GM12878 (cell line): ENCODE results near the gene LRP1. TPM values are rescaled to one million over a fixed set of nuclear protein-coding genes. Genes with fewer than 3 reads are reported as not detected.

Experiments
- ATAC-seq: fragments of 200-7000 bp; cut with Tn5 transposase; 3 replicates; pipeline ENCODE4 v1.9.1; 2020; ENCODE audit warnings: mild to moderate bottlenecking, moderate library complexity
- BruUV-seq: library from RNA; stranded (reverse); fragments of 400-500 nt; replicated peaks from 2 replicates; lab custom pipeline; 2021; lab: Mats Ljungman, UMichigan
- CTCF ChIA-PET: fragments of 300-600 bp; sonication (Branson Sonifier 250); formaldehyde crosslinking; extraction: SDS; loops from one replicate; lab custom pipeline; 2021; ENCODE audit warnings: inconsistent platforms; lab: Yijun Ruan, JAX
- POLR2A ChIA-PET: fragments of 350-600 bp; formaldehyde crosslinking; extraction: SDS; loops from one replicate; lab custom pipeline; 2021; ENCODE audit warnings: inconsistent platforms; lab: Charles Lee
- RAD21 ChIA-PET: fragments of 300-600 bp; sonication (Branson Sonifier 250); formaldehyde crosslinking; loops from one replicate; lab custom pipeline; 2023; ENCODE audit warnings: antibody characterized with exemption; ENCODE audit not compliant: unreplicated experiment; lab: Charles Lee
- SMC1A ChIA-PET: fragments of 300-600 bp; sonication (Branson Sonifier 250); formaldehyde crosslinking; loops from one replicate; lab custom pipeline; 2023; ENCODE audit not compliant: unreplicated experiment, uncharacterized antibody; lab: Charles Lee
- DNase-seq: peaks from one replicate; pipeline ENCODE4 v3.0.0-alpha.2; 2011; ENCODE audit warnings: low read depth, low spot score
- FAIRE-seq: peaks from 3 replicates; lab custom pipeline; 2011; peaks lifted over from hg19 to GRCh38; lab: Jason Lieb, UNC
- H2AFZ ChIP-seq: 2 replicates; pipeline ENCODE4 v1.6.0; 2011; ENCODE audit warnings: low read depth, low read length, control low read depth; ENCODE audit not compliant: control insufficient read depth
- H3K27ac ChIP-seq: 2 replicates; pipeline ENCODE4 v1.5.1; 2011; ENCODE audit warnings: control low read depth; ENCODE audit not compliant: control insufficient read depth, insufficient read depth
- H3K27me3 ChIP-seq, 2 experiments: replicated peaks in 1 of 2; 2 replicates each; pipeline versions ENCODE4 v1.6.0 to v1.6.1; 2011; ENCODE audit warnings: low read length in 1 of 2; ENCODE audit not compliant: control insufficient read depth in 2 of 2, insufficient read depth in 2 of 2
- H3K36me3 ChIP-seq, 2 experiments: 2 replicates each; pipeline ENCODE4 v1.5.1; 2011; ENCODE audit warnings: low read length in 1 of 2; ENCODE audit not compliant: control insufficient read depth in 2 of 2, insufficient read depth in 2 of 2
- H3K4me1 ChIP-seq: 2 replicates; pipeline ENCODE4 v1.6.1; 2011; ENCODE audit warnings: mild to moderate bottlenecking, low read length, moderate library complexity, mixed read lengths; ENCODE audit not compliant: control insufficient read depth, insufficient read depth
- H3K4me2 ChIP-seq: 2 replicates; pipeline ENCODE4 v1.6.0; 2011; ENCODE audit warnings: control low read depth; ENCODE audit not compliant: control insufficient read depth, insufficient read depth
- H3K4me3 ChIP-seq: fragments of 200-600 bp; sonication (generic); 2 replicates; pipeline ENCODE4 v1.5.1; 2016
- H3K79me2 ChIP-seq: 2 replicates; pipeline ENCODE4 v1.6.0; 2011; ENCODE audit warnings: low read length; ENCODE audit not compliant: control insufficient read depth, insufficient read depth
- H3K9ac ChIP-seq: 2 replicates; pipeline ENCODE4 v1.8.0; 2011; ENCODE audit warnings: low read length, control low read depth, mixed read lengths; ENCODE audit not compliant: control insufficient read depth, insufficient read depth
- H3K9me3 ChIP-seq: replicated peaks from 3 replicates; pipeline ENCODE4 v1.5.1; 2011; ENCODE audit warnings: mild to moderate bottlenecking, low read length; ENCODE audit not compliant: control insufficient read depth, insufficient read depth
- H4K20me1 ChIP-seq: 2 replicates; pipeline ENCODE4 v1.6.0; 2011; ENCODE audit not compliant: control insufficient read depth, insufficient read depth
- CREM ChIP-seq: IDR thresholded peaks from 2 replicates; pipeline ENCODE4 v1.6.1; 2014; ENCODE audit warnings: antibody characterized with exemption, low read depth
- EGR1 ChIP-seq, 2 experiments: IDR thresholded peaks; 1 replicate in 1 of 2; 2 replicates in 1 of 2; pipeline ENCODE4 v1.6.1; 2011 to 2012; ENCODE audit warnings: low read depth in 2 of 2, low read length in 2 of 2, borderline replicate concordance in 1 of 2, mild to moderate bottlenecking in 1 of 2, moderate library complexity in 1 of 2
- GABPA ChIP-seq: IDR thresholded peaks from 2 replicates; pipeline ENCODE4 v1.6.1; 2014; ENCODE audit warnings: antibody characterized with exemption, low read depth, mild to moderate bottlenecking, inconsistent platforms
- HDGF ChIP-seq: fragments of 450-650 bp; IDR thresholded peaks from 2 replicates; pipeline ENCODE4 v1.6.1; 2016; ENCODE audit warnings: antibody characterized with exemption
- IKZF1 ChIP-seq: fragments of 450-650 bp; conservative IDR thresholded peaks from 2 replicates; pipeline ENCODE4 v1.6.1; 2017; ENCODE audit warnings: antibody characterized with exemption, mild to moderate bottlenecking
- LARP7 ChIP-seq: fragments of 450-650 bp; IDR thresholded peaks from 2 replicates; pipeline ENCODE4 v1.6.1; 2017; ENCODE audit warnings: mild to moderate bottlenecking
- NBN ChIP-seq: fragments of 450-650 bp; IDR thresholded peaks from 2 replicates; pipeline ENCODE4 v1.6.1; 2016
- PAX5 ChIP-seq: IDR thresholded peaks from 2 replicates; pipeline ENCODE4 v1.6.1; 2011; ENCODE audit warnings: low read depth, low read length, borderline replicate concordance
- RCOR1 ChIP-seq: conservative IDR thresholded peaks from 2 replicates; pipeline ENCODE4 v1.6.1; 2012; ENCODE audit warnings: low read depth, low read length, improper control_type of control experiment
- SIN3A ChIP-seq: IDR thresholded peaks from 2 replicates; pipeline ENCODE4 v1.6.1; 2012; ENCODE audit warnings: low read depth, low read length, improper control_type of control experiment
- SIX5 ChIP-seq: IDR thresholded peaks from 2 replicates; pipeline ENCODE4 v1.6.1; 2011; ENCODE audit warnings: mild to moderate bottlenecking, low read depth, low read length, moderate library complexity; ENCODE audit not compliant: severe bottlenecking
- SMC3 ChIP-seq: IDR thresholded peaks from 2 replicates; pipeline ENCODE4 v1.6.1; 2011; ENCODE audit warnings: low read length, improper control_type of control experiment, borderline replicate concordance
- TCF12 ChIP-seq: IDR thresholded peaks from 2 replicates; pipeline ENCODE4 v1.6.1; 2011; ENCODE audit warnings: low read depth, mild to moderate bottlenecking, low read length
- YBX1 ChIP-seq: fragments of 450-650 bp; IDR thresholded peaks from 2 replicates; pipeline ENCODE4 v1.6.1; 2016; ENCODE audit warnings: antibody characterized with exemption
- WGBS: methylation state at CpG from one replicate; pipeline ENCODE4 v1.1.6; 2016; ENCODE audit warnings: low lambda C conversion rate; ENCODE audit not compliant: insufficient replicate concordance, insufficient coverage; ENCODE audit errors: missing lambda C conversion rate; 5-methylcytosine and 5-hydroxymethylcytosine counted together
- in situ Hi-C: fragments of 300-500 bp; cut with MboI; formaldehyde crosslinking; loops from 9 replicates; pipeline ENCODE4 v1.14.3; 2018; ENCODE audit warnings: mixed read lengths
- intact Hi-C: fragments of 100-400 bp; cut with micrococcal nuclease; formaldehyde crosslinking; loops from one replicate; pipeline ENCODE4 v1.14.2; 2022; ENCODE audit not compliant: unreplicated experiment
- polyA plus RNA-seq, 11 experiments: library from polyadenylated mRNA; depleted of rRNA in 4 of 11; unstranded in 6 of 11; stranded (reverse) in 5 of 11; fragments of >200 nt; fragmentation: Nextera tagmentation in 4 of 11; fragmentation: Illumina TruSeq in 1 of 11; extraction: Ambion mirVana in 4 of 11; extraction: Trizol in 1 of 11; gene quantifications; 1 replicate in 1 of 11; 2 replicates in 10 of 11; pipeline versions ENCODE4 v1.2.1 to v1.2.3, GENCODE V29; 2011 to 2016; ENCODE audit warnings: inconsistent platforms in 2 of 11, missing spikeins in 2 of 11, low read depth in 1 of 11
- total RNA-seq, 4 experiments: library from RNA; depleted of rRNA in 3 of 4; stranded (reverse); fragments of >200 nt in 3 of 4; fragmentation: Illumina TruSeq in 1 of 4; extraction: Trizol in 1 of 4; gene quantifications; 2 replicates each; pipeline versions ENCODE4 v1.2.1 to v1.2.3, GENCODE V29; 2013 to 2021
- TF ChIP-seq, protein P1 (sequence below): fragments of 450-650 bp; IDR thresholded peaks from 2 replicates; pipeline ENCODE4 v1.6.1; 2016; ENCODE audit warnings: mild to moderate bottlenecking
- TF ChIP-seq, protein P2 (sequence below): fragments of 450-650 bp; IDR thresholded peaks from 2 replicates; pipeline ENCODE4 v1.6.1; 2016; ENCODE audit warnings: mild to moderate bottlenecking
- TF ChIP-seq, protein P3 (sequence below): fragments of 450-650 bp; formaldehyde crosslinking; IDR thresholded peaks from 2 replicates; pipeline ENCODE4 v1.5.0; 2022; ENCODE audit warnings: mild to moderate bottlenecking, missing genetic modification characterization

LRP1 gene
- total and polyA plus RNA-seq, 10 of the 15 experiments (the other 5 are each of a cell fraction or from before 2014, with no cell fraction given): under 0.01 to 1.1 (median 0.20) TPM; not detected in 2

DNA sequence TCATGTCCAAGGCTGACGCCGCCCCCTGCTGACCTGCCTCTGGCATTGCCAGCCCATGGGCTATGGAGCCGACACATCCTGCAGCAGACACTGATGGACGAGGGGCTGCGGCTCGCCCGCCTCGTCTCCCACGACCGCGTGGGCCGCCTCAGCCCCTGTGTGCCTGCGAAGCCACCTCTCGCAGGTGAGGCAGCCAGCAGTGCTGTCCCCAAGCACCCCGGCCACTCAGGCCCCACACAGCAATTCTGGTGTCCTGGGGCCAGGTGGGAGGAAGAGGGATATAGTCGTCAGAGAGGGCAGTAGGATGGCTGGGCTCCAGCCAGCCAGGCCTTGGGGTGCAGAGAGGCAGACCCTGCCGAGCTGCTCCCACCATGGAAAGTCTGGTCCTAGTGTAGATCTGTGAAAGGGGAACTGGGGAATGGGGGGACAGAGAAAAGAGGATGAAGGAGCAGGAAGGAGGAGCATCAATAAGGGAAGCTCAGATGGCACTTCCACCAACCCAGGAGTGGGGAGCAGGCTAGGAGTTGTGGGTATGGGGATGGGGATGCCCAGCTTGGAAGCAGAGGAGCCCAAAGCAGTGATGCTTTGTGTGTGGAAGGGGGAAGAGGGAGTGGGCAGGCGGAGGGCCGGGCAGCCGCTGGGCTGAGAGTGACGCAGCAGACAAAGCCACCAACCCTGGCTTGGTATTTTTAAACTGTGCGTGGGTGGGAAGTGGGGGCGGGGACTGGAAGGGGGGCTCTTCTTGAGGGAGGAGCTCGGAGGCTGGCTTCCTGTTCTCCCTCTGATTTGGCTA lies 34.7 kb upstream of the LRP1 start:
- DNase-seq (no peak), ATAC-seq (peak; percentile 75), FAIRE-seq (peak; percentile 93)
- POLR2A ChIA-PET: interaction anchor here (0.6 to 7.6 kb wide), 6 partner anchors 14 to 340 kb away, joined by 3 to 74 read pairs (median 20); partner anchors contain the start of genes NEMP1 and STAT6
- peak overlapping the region; percentile 68 for H3K9ac ChIP-seq
- RAD21 ChIA-PET: interaction anchor here (0.7 to 8.8 kb wide), 13 partner anchors 10 to 386 kb away, joined by 3 to 199 read pairs (median 5); partner anchors contain the start of genes ARHGAP9, NEMP1, SHMT2 and STAT6
- no peaks in the 10 kb centered on the region for H3K9me3 ChIP-seq
- H3K4me2 ChIP-seq: peak overlapping the region; percentile 97
- no peak overlapping the region for H2AFZ ChIP-seq
- peak overlapping the region; percentile 75 for H3K4me3 ChIP-seq
- WGBS: 17% methylated on average over 17 of the region's 24 CpGs
- BruUV-seq: no TSS peak
- no peaks in the 10 kb centered on the region for H3K27me3 ChIP-seq
- intact Hi-C loops (loop anchor here (1.0 kb wide), 2 partner anchors 18 to 24 kb away; partner anchors contain the start of gene STAT6), in situ Hi-C loops (no loop called here)
- H3K27ac ChIP-seq: peak overlapping the region; percentile 84
- SMC1A ChIA-PET: interaction anchor here (0.7 to 10.4 kb wide), 9 partner anchors 9 to 86 kb away, joined by 3 to 169 read pairs (median 6); partner anchors contain the start of genes NEMP1, STAT6 and TAC3
- H4K20me1 ChIP-seq: no peaks in the 10 kb centered on the region
- peaks cover 17 to 21% of the 10 kb centered on the region in 2 experiments for H3K36me3 ChIP-seq
- H3K4me1 ChIP-seq: peaks cover 36% of the 10 kb centered on the region
- peaks cover 34% of the 10 kb centered on the region for H3K79me2 ChIP-seq
- CTCF ChIA-PET: interaction anchor here (0.6 to 9.0 kb wide), 23 partner anchors 13 to 365 kb away, joined by 3 to 205 read pairs (median 4); partner anchors contain the start of genes LRP1, NEMP1 and STAT6
- TF ChIP-seq SMC3: peak; percentile 68; the same call in 1 of the 2 replicates
- 0 out of 2 replicates have a peak, but pooled peaks have one; percentile 28 for TF ChIP-seq TCF12
- TF ChIP-seq EGR1 (IDR thresholded peaks at IDR 0.05; ENCODE audit: borderline replicate concordance in 1 of 2, low read depth in 2 of 2, low read length in 2 of 2): peak in 1 of 2 experiments; percentile 99; a peak in 2 of 3 replicates
- TF ChIP-seq, protein P1, sequence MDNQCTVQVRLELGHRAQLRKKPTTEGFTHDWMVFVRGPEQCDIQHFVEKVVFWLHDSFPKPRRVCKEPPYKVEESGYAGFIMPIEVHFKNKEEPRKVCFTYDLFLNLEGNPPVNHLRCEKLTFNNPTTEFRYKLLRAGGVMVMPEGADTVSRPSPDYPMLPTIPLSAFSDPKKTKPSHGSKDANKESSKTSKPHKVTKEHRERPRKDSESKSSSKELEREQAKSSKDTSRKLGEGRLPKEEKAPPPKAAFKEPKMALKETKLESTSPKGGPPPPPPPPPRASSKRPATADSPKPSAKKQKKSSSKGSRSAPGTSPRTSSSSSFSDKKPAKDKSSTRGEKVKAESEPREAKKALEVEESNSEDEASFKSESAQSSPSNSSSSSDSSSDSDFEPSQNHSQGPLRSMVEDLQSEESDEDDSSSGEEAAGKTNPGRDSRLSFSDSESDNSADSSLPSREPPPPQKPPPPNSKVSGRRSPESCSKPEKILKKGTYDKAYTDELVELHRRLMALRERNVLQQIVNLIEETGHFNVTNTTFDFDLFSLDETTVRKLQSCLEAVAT: 0 out of 2 replicates have a peak, but pooled peaks have one; percentile 15
- peak; percentile 61 for TF ChIP-seq IKZF1
- TF ChIP-seq NBN: peak; percentile 45
- TF ChIP-seq SIN3A: no peak; the same call in 1 of the 2 replicates
- peak; percentile 77; the same call in 1 of the 2 replicates for TF ChIP-seq LARP7
- peak; percentile 49; the same call in 1 of the 2 replicates for TF ChIP-seq CREM
- TF ChIP-seq SIX5: no peak
- TF ChIP-seq GABPA: no peak
- TF ChIP-seq HDGF: peak; percentile 97
- no peak for TF ChIP-seq YBX1
- TF ChIP-seq, protein P2, sequence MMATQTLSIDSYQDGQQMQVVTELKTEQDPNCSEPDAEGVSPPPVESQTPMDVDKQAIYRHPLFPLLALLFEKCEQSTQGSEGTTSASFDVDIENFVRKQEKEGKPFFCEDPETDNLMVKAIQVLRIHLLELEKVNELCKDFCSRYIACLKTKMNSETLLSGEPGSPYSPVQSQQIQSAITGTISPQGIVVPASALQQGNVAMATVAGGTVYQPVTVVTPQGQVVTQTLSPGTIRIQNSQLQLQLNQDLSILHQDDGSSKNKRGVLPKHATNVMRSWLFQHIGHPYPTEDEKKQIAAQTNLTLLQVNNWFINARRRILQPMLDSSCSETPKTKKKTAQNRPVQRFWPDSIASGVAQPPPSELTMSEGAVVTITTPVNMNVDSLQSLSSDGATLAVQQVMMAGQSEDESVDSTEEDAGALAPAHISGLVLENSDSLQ: peak; percentile 73
- TF ChIP-seq, protein P3, sequence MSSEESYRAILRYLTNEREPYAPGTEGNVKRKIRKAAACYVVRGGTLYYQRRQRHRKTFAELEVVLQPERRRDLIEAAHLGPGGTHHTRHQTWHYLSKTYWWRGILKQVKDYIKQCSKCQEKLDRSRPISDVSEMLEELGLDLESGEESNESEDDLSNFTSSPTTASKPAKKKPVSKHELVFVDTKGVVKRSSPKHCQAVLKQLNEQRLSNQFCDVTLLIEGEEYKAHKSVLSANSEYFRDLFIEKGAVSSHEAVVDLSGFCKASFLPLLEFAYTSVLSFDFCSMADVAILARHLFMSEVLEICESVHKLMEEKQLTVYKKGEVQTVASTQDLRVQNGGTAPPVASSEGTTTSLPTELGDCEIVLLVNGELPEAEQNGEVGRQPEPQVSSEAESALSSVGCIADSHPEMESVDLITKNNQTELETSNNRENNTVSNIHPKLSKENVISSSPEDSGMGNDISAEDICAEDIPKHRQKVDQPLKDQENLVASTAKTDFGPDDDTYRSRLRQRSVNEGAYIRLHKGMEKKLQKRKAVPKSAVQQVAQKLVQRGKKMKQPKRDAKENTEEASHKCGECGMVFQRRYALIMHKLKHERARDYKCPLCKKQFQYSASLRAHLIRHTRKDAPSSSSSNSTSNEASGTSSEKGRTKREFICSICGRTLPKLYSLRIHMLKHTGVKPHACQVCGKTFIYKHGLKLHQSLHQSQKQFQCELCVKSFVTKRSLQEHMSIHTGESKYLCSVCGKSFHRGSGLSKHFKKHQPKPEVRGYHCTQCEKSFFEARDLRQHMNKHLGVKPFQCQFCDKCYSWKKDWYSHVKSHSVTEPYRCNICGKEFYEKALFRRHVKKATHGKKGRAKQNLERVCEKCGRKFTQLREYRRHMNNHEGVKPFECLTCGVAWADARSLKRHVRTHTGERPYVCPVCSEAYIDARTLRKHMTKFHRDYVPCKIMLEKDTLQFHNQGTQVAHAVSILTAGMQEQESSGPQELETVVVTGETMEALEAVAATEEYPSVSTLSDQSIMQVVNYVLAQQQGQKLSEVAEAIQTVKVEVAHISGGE (CRISPR knock-in tag): 0 out of 2 replicates have a peak, but pooled peaks have one; percentile 6
- TF ChIP-seq PAX5: 0 out of 2 replicates have a peak, but pooled peaks have one; percentile 41
- 0 out of 2 replicates have a peak, but pooled peaks have one; percentile 50 for TF ChIP-seq RCOR1
